Activated CD8-positive, alpha-beta memory T cell treated with anti-CD3 and anti-CD28 coated beads, Interleukin-2, amount 50 U/mL, for 24 hours (primary cell): Measurements from ENCODE around the gene MPG.

Experiments used
- DNase-seq: peaks from one replicate; pipeline ENCODE4 v3.0.0-alpha.2; 2020; ENCODE audit errors: extremely low read depth

The MPG gene

GRCh38 chr16:50769-51591 lies 27.0 kb upstream of the MPG start:
- no peak for DNase-seq

GRCh38 chr16:53346-54236 lies 24.4 kb upstream of the MPG start, which contains the start of the genes POLR3K and SNRNP25:
POLR3K (minus strand) TSS chr16:53608; CDS start chr16:53586, 22 bp downstream.
SNRNP25 (plus strand) TSS chr16:53828; CDS start chr16:54017, 189 bp downstream.
- peak; percentile 97 for DNase-seq

GRCh38 chr16:54237-54581 lies 23.8 kb upstream of the MPG start:
- DNase-seq = no peak

- no peak for DNase-seq
These were observed 22.4 kb upstream of the MPG start for GRCh38 chr16:55571-56136.

- DNase-seq = no peak
These were observed 21.6 kb upstream of the MPG start for GRCh38 chr16:56231-56927.

GRCh38 chr16:57711-58110 lies 20.3 kb upstream of the MPG start:
- no peak for DNase-seq

GRCh38 chr16:58491-59439 lies 19.3 kb upstream of the MPG start:
- DNase-seq = no peak

GRCh38 chr16:59440-60059 lies 18.5 kb upstream of the MPG start:
- no peak for DNase-seq

GRCh38 chr16:60166-60565 lies 17.9 kb upstream of the MPG start:
- no peak for DNase-seq

- DNase-seq = no peak
These were observed 16.8 kb upstream of the MPG start for GRCh38 chr16:60929-61878.

GRCh38 chr16:61879-62281 lies 16.1 kb upstream of the MPG start:
- no peak for DNase-seq

GRCh38 chr16:62283-62967 lies 15.6 kb upstream of the MPG start:
- no peak for DNase-seq

- DNase-seq = no peak
These were observed 15.0 kb upstream of the MPG start for GRCh38 chr16:62968-63391.

GRCh38 chr16:63466-63865 lies 14.6 kb upstream of the MPG start:
- no peak for DNase-seq

GRCh38 chr16:63998-64913 lies 13.8 kb upstream of the MPG start:
- DNase-seq = no peak

- no peak for DNase-seq
These were observed 13.1 kb upstream of the MPG start for GRCh38 chr16:64914-65255.

- DNase-seq = peak; percentile 66
These were observed 12.3 kb upstream of the MPG start for GRCh38 chr16:65745-66144.
